HG03196 (cell line): ENCODE results near the gene IST1.
"Not testable (repeated sequence)": the region's sequence is repeated elsewhere in the genome, so short reads cannot be mapped to it uniquely, and the experiment has no call there.

Experiments used
- ATAC-seq: cut with Tn5 transposase; IDR thresholded peaks from one replicate; pipeline ENCODE4 v1.9.1; 2021; ENCODE audit not compliant: unreplicated experiment

IST1 gene

GRCh38 chr16:71880176-71880575 lies 15.2 kb upstream of the IST1 start:
- ATAC-seq: no peak

GRCh38 chr16:71882505-71883167 lies 12.7 kb upstream of the IST1 start:
- ATAC-seq: peak; percentile 45

GRCh38 chr16:71883168-71883848 lies 12.0 kb upstream of the IST1 start:
- ATAC-seq: peak; percentile 45

- peak; percentile 50 for ATAC-seq
These were observed 11.3 kb upstream of the IST1 start, which contains the start of gene ZNF821 for GRCh38 chr16:71883849-71884638. ZNF821 (minus strand) TSS chr16:71884182; CDS start chr16:71879946, 4,236 bp downstream.

DNA sequence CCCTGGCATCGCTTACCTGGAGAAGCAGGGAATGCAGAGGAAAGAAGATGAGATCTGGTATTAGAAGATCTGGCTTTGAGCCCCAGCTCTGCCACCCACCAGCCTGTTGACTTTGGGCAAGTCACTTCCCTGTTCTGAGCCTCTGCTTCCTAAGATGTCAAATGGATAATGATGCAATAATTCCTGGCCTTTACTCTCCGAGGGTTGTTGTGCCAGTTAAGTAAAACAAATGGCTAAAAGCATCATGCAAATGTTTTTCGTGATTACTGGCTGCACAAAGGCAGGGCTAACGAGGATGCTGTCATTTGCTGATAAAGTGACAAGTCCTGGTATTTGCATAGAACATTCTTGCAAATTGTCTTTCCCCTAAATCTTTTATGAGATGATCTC lies 10.1 kb upstream of the IST1 start:
- ATAC-seq: no peak

- ATAC-seq: no peak
These were observed 6.2 kb upstream of the IST1 start for GRCh38 chr16:71889147-71889546.

DNA sequence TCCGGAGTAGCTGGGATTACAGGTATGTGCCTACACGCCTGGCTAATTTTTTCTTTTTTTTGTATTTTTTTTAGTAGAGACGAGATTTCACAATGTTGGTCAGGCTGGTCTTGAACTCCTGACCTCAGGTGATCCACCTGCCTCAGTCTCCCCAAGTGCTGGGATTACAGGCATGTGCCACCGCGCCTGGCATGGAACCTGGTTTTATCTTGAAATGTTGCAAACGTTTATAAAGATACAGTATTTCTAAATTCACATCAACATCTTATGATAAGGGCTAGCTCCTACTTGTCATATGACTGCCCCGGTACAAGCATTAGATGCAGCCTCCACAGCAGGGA lies 1.5 kb upstream of the IST1 start:
- no peak for ATAC-seq

- peak; percentile 14 for ATAC-seq
These were observed 956 bp upstream of the IST1 start for GRCh38 chr16:71894229-71894920.

GRCh38 chr16:71895679-71896365 lies 491 bp downstream of the IST1 start:
- peak; percentile 21 for ATAC-seq

GRCh38 chr16:71896764-71897368 lies 1.5 kb downstream of the IST1 start:
- ATAC-seq: no peak

DNA sequence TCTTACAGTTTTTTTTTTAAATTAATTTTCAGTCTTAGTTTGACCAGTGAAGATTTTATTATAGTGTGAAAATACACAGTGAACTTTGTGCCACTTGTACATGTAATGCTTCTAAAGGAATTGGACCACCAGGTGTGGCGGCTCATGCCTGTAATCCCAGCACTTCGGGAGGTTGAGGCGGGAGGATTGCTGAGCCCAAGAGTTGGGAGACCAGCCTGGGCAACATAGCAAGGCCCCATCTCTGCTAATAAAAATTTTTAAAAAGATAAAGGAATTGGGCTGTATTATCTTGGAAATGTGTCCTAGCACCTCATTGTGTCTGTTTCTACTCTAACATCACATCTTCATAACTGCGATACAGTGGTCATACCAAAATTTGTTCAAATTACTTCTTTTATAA lies 3.8 kb downstream of the IST1 start:
- no peak for ATAC-seq

GRCh38 chr16:71902656-71903365 lies 7.5 kb downstream of the IST1 start:
- no peak for ATAC-seq

GRCh38 chr16:71903608-71904007 lies 8.3 kb downstream of the IST1 start:
- no peak for ATAC-seq

GRCh38 chr16:71904239-71904638 lies 8.9 kb downstream of the IST1 start:
- no peak for ATAC-seq

GRCh38 chr16:71905765-71906164 lies 10.4 kb downstream of the IST1 start:
- ATAC-seq: not testable (repeated sequence)

DNA sequence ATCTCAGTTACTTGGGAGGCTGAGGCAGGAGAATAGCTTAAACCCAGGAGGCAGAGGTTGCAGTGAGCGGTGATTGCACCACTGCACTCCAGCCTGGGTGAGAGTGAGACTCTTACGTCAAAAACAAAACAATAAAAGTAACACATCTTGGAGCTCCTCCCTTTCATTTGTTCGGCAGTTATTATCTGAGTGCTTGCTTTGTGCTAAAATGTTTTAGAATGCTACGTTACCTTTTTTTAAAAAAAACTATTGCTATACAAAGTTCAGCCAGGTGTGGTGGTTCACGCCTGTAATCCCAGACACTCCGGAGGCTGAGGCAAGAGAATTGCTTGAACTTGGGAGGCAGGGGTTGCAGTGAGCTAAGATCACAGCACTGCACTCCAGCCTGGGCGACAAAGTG lies 15.8 kb downstream of the IST1 start:
- no peak for ATAC-seq

DNA sequence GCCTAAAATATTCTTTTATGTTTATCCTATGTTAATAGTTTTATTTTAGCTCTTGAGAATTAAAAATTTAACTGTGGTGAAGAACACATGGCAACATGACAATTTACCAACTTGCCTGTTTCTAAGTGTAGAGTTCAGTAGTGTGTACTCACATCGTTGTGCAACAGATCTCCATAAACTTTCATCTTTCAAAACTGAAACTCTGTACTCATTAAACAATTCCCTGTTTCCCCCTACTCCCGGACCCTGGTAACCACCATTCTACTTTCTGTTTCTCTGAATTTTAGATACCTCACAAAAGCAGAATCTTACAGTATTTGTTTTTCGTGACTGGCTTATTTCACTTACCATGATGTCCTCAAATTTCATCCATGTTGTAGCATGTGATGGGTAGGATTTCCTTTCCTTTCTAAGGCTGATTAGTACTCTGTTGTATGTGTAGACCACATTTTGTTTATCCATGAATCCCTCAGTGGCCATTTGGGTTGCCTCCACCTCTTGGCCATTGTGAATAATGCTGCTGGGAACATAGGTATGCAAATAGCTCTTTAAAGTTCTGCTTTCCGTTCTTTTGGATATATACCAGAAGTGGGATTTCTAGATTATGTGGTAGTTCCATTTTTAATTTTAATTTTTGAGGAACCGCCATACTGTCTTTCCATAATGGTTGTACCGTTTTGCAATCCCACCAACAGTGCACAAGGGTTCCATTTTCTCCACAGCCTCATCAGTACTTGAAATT lies 17.4 kb downstream of the IST1 start:
- ATAC-seq: no peak

DNA sequence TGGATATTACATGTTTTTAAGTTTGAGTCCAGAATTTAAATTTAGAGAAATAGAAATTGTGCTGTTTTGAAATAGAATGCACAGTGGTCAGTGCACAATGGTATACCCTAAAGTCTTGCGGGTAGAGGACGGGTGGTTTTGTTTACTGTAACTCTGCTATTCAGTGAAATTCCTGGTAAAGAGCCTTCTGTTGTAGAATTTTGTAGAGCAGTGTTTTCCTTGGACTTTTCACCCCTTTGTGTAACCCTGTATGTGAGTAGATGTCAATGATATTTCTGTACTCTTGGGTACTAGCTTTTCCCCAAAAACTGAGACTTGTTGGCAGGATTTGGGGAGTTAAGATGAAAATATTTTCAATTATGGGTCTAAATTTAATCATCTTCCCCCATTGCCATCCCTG lies 19.5 kb downstream of the IST1 start:
- no peak for ATAC-seq

DNA sequence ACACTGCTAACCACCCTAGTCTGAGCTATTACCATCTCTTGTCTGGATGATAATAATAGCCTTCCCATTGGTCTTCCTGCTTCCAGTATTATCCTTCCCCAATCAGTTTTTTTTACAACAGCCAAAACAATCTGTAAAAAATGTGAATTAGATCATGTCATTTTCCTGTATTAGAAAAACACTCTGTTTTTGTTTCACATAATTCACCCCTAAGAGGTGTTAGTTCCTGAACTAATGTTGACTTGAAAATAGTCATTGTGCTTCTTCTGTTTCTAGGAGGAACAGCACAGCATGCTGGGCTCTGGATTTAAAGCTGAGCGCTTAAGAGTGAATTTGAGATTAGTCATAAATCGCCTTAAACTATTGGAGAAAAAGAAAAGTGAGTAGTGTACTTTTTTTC lies 20.0 kb downstream of the IST1 start:
- no peak for ATAC-seq
